HG02798 (cell line): ENCODE results near the gene HEYL.

Experiments used
- ATAC-seq: cut with Tn5 transposase; IDR thresholded peaks from one replicate; pipeline ENCODE4 v1.9.1; 2021; ENCODE audit warnings: mild to moderate bottlenecking; ENCODE audit not compliant: unreplicated experiment, poor library complexity

Gene HEYL

GRCh38 chr1:39642796-39643195 is 3.4 kb upstream of the HEYL start:
- no peak for ATAC-seq

- no peak for ATAC-seq
These were observed 1.4 kb upstream of the HEYL start for GRCh38 chr1:39640861-39641260.

GRCh38 chr1:39638965-39639304 is 508 bp downstream of the HEYL start:
- ATAC-seq, result no peak

- no peak for ATAC-seq
These were observed 2.1 kb downstream of the HEYL start for GRCh38 chr1:39637361-39637760.

- ATAC-seq, result no peak
These were observed 3.6 kb downstream of the HEYL start for GRCh38 chr1:39635871-39636210.

- ATAC-seq, result no peak
These were observed 4.1 kb downstream of the HEYL start for GRCh38 chr1:39635205-39635870.

- no peak for ATAC-seq
These were observed 6.0 kb downstream of the HEYL start for GRCh38 chr1:39633422-39633821.

- ATAC-seq, result no peak
These were observed 6.6 kb downstream of the HEYL start for GRCh38 chr1:39632682-39633417.

GRCh38 chr1:39632323-39632681 is 7.1 kb downstream of the HEYL start:
- no peak for ATAC-seq

- ATAC-seq, result no peak
These were observed 7.8 kb downstream of the HEYL start for GRCh38 chr1:39631361-39632322.

GRCh38 chr1:39628807-39629350 is 10.6 kb downstream of the HEYL start:
- ATAC-seq, result no peak

GRCh38 chr1:39626646-39627045 is 12.8 kb downstream of the HEYL start:
- no peak for ATAC-seq

GRCh38 chr1:39625462-39626273 is 13.8 kb downstream of the HEYL start:
- ATAC-seq, result no peak

- ATAC-seq, result no peak
These were observed 14.4 kb downstream of the HEYL start for GRCh38 chr1:39625009-39625408.

- ATAC-seq, result no peak
These were observed 16.4 kb downstream of the HEYL start for GRCh38 chr1:39623053-39623452.

- no peak for ATAC-seq
These were observed 17.0 kb downstream of the HEYL start for GRCh38 chr1:39622427-39622826.

GRCh38 chr1:39620659-39621165 is 18.7 kb downstream of the HEYL start:
- no peak for ATAC-seq

- no peak for ATAC-seq
These were observed 21.9 kb downstream of the HEYL start for GRCh38 chr1:39617488-39618049.

GRCh38 chr1:39615086-39615673 is 24.3 kb downstream of the HEYL start:
- no peak for ATAC-seq
